HG03097 (cell line): ENCODE data around the gene CFAP221.

Source experiments
- ATAC-seq: cut with Tn5 transposase; IDR thresholded peaks from one replicate; pipeline ENCODE4 v1.9.1; 2021; ENCODE audit not compliant: unreplicated experiment, low FRiP score

CFAP221 gene

DNA sequence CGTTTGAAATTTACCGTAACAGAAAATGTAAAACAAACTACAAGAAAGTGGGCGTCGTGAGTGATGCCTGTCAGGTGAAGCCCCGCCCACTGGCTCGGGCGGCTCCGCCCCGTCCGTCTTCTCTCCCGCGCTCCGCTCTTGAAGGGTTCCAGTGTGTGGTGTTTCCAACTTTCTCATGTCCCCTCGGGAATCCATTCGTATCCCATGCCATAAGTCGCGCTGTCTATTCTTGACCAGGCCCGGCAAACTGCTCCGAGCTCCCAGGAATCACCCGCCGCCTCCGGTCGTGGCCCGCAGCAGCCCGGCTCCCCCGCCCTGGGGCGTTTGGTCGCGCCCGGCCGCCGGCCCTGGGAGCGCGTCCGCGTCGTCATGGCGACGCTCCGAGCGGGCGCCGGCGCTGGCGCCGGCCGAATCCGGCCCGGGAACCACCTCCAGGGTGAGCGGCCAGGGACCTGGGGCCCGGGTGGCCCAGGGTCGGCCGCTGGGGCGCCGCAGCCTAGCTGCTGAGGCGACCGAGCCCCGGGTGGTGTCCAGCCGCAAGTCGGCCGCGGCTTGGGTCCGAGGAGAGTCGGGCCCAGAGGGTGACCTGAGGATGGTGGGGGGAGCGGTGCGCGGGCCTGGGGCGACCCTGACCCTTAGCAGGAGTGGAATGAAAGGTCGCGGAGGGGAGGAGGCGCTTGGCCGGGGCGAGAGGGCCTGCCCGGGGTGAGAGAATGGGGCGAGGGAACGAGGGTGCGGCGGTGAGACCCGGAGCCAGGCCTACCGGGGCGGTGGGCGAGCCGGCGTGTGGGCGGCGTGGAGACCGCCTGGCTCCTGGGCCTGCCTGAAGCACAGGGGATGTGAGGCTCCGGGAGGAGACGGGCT is at the start of gene CFAP221:
CFAP221 (plus strand) TSS at position 375 of the 864 bp plus-strand sequence. CDS start 1,683 bp downstream, outside the sequence.
- ATAC-seq = no peak

GRCh38 chr2:119495948-119496347 is 48.3 kb upstream of the CFAP221 start:
- no peak for ATAC-seq

- ATAC-seq = no peak
These were observed 47.6 kb upstream of the CFAP221 start for GRCh38 chr2:119496682-119497081.

- ATAC-seq = no peak
These were observed 35.5 kb upstream of the CFAP221 start for GRCh38 chr2:119508756-119509155.

- no peak for ATAC-seq
These were observed 32.3 kb upstream of the CFAP221 start for GRCh38 chr2:119511989-119512388.

GRCh38 chr2:119512946-119513345 is 31.3 kb upstream of the CFAP221 start:
- ATAC-seq = no peak

DNA sequence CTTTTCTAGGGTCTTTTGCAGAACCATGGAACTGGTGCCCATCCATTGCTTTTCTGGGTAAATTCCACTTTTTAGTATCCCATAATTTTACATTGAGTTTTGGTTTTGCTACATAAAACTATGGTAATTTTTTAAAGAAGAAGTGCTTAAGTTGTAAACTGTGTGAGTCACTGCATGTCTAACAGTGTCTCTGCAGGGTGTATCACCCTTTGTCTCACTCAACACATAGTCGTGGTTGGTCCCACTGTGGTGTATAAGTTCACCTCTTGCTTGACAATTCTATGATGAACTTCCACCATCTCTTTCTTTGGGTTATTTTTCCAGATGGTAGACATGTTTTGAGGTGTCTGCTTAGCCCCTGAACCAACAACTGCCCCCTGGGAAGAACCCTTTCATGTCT is 30.4 kb upstream of the CFAP221 start:
- no peak for ATAC-seq

GRCh38 chr2:119516121-119516520 is 28.1 kb upstream of the CFAP221 start:
- no peak for ATAC-seq

DNA sequence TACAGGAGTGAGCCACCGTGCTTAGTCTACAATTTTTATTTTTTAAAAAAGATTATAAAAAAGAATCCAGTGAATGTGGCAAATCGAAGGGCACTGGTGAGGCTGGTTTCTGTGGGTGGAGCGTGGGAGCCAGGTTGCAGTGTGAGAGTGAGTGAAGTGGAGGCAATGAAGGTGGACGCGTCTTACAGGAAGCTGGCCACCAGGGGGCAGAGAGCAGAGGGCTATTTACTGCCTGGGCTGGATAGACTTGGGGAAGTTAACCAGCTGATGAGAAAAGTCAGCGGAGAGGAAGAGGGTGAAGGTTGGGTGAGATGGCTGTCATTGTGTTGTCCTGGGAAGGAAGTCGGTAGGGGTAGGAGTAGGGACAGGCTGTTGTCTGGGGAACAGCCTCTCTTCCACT is 26.8 kb upstream of the CFAP221 start:
- ATAC-seq = peak; percentile 79

- no peak for ATAC-seq
These were observed 25.7 kb upstream of the CFAP221 start for GRCh38 chr2:119518401-119519056.

GRCh38 chr2:119519057-119519408 is 25.2 kb upstream of the CFAP221 start:
- no peak for ATAC-seq

GRCh38 chr2:119520696-119521432 is 23.4 kb upstream of the CFAP221 start:
- ATAC-seq = no peak

- ATAC-seq = no peak
These were observed 22.7 kb upstream of the CFAP221 start for GRCh38 chr2:119521433-119522050.

- ATAC-seq = no peak
These were observed 21.6 kb upstream of the CFAP221 start for GRCh38 chr2:119522671-119523070.

GRCh38 chr2:119523383-119523951 is 20.8 kb upstream of the CFAP221 start:
- ATAC-seq = no peak

DNA sequence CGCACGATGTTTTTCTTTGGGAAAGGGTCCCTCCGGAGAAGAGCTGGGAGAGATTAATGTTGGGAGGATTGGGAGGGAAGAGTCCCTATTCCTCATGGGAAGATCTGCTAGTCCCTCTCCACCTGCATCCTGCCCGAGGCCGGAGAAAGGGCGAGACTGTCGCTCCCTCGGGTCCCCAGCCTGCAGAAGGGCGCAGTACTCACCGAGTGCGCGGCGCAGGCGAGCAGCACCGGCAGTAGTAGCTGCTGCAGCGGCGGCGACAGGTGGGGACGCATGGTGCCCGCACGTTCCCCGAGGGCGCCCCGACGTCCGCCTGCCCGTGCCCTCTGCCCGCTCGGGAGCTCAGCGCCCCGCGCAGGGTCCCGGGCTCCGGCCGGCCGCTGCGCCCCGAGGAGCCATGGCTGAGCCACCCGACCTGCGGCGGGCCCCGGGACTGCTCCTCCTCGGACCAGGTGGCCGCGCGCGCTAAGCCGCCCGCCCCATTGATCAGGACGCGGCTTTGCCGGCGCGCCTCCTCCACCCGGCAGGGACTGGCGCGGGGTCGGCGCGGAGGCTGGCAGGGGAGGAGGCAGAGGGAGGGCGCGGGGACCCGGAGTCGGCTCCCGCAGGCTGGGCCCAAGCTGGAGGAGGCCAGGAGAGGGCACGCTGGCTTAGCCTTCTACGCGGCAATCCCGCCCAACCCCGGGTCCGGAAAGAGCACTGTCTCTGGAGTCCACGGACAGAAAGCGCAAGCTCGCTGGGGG is 20.1 kb upstream of the CFAP221 start, which contains the start of gene SCTR:
SCTR (minus strand) TSS at position 532 of the 743 bp plus-strand sequence; CDS start at position 275, 257 bp downstream.
- no peak for ATAC-seq

- ATAC-seq = no peak
These were observed 18.6 kb upstream of the CFAP221 start for GRCh38 chr2:119525614-119526013.

GRCh38 chr2:119527999-119528398 is 16.2 kb upstream of the CFAP221 start:
- ATAC-seq = no peak

DNA sequence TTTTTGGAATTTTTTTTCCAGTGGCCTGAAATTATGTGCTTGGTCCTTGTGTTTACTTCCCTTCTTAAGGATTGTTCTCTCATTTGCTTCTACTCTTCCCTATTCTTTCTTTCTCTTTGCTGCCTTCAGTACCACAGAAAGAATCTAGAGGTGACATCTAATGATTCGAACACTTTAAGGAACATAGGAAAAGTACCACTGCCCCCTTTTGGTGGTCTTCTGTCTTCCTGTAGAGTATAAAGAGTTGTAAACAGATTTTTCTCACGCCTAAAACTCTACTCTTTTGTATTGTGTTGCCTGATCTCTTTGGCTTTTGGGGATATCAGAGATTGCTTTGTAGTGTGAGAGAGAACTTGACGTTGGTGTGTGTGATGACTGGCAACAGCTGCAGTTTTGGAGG is 13.0 kb upstream of the CFAP221 start:
- no peak for ATAC-seq

- ATAC-seq = no peak
These were observed 10.7 kb upstream of the CFAP221 start for GRCh38 chr2:119533560-119533959.
